Endothelial cell of umbilical vein (primary cell): ENCODE measurements around the gene TMEM151A. TPM values are rescaled to one million over a fixed set of nuclear protein-coding genes. Genes with fewer than 3 reads are reported as not detected.

Experiments
- BruUV-seq: library from RNA; stranded (reverse); fragments of 400-500 nt; replicated peaks from 2 replicates; lab custom pipeline; 2021; lab: Mats Ljungman, UMichigan
- CTCF ChIA-PET: fragments of 300-600, 350-600 bp; sonication (Branson Sonifier 250); formaldehyde crosslinking; loops from one replicate; lab custom pipeline; 2021; ENCODE audit warnings: antibody characterized with exemption, inconsistent platforms; lab: Charles Lee
- POLR2A ChIA-PET: fragments of 300-600, 350-600 bp; sonication (Branson Sonifier 250); formaldehyde crosslinking; loops from one replicate; lab custom pipeline; 2021; ENCODE audit warnings: antibody characterized with exemption, inconsistent platforms; lab: Charles Lee
- DNase-seq: peaks from one replicate; pipeline ENCODE4 v3.0.0-alpha.2; 2011; ENCODE audit warnings: low read depth, low spot score
- FAIRE-seq: peaks from 2 replicates; lab custom pipeline; 2011; peaks lifted over from hg19 to GRCh38; lab: Jason Lieb, UNC
- H2AFZ ChIP-seq: 2 replicates; pipeline ENCODE4 v1.6.0; 2012; ENCODE audit warnings: low read depth, low read length, control low read depth, inconsistent platforms
- H3K27ac ChIP-seq: 2 replicates; pipeline ENCODE4 v1.5.1; 2011; ENCODE audit warnings: low read depth, mild to moderate bottlenecking, control low read depth, low read length, moderate library complexity; ENCODE audit not compliant: insufficient read depth
- H3K27me3 ChIP-seq, 2 experiments: 2 replicates each; pipeline versions ENCODE4 v1.6.0 to v1.6.1; 2011; ENCODE audit warnings: low read length in 2 of 2, mixed read lengths in 1 of 2; ENCODE audit not compliant: control insufficient read depth in 2 of 2, insufficient read depth in 2 of 2
- H3K36me3 ChIP-seq, 2 experiments: 2 replicates in 1 of 2; 3 replicates in 1 of 2; pipeline ENCODE4 v1.5.1; 2011; ENCODE audit warnings: low read length in 2 of 2, mild to moderate bottlenecking in 1 of 2, moderate library complexity in 1 of 2; ENCODE audit not compliant: control insufficient read depth in 2 of 2, insufficient read depth in 2 of 2; ENCODE audit errors: extremely low read depth in 1 of 2
- H3K4me1 ChIP-seq: 3 replicates; pipeline ENCODE4 v1.5.1; 2011; ENCODE audit warnings: mild to moderate bottlenecking, low read length; ENCODE audit not compliant: control insufficient read depth, insufficient read depth; ENCODE audit errors: extremely low read depth
- H3K4me2 ChIP-seq: 2 replicates; pipeline ENCODE4 v1.6.1; 2011; ENCODE audit warnings: low read length, control low read depth, mixed read lengths; ENCODE audit not compliant: insufficient read depth
- H3K4me3 ChIP-seq, 3 experiments: fragments of 200-600 bp in 1 of 3; sonication (generic), shearing (Covaris generic) in 1 of 3; replicated peaks in 1 of 3; 2 replicates each; pipeline ENCODE4 v1.5.1; 2011 to 2016; ENCODE audit warnings: control low read depth in 3 of 3, low read length in 3 of 3, mild to moderate bottlenecking in 2 of 3, inconsistent platforms in 1 of 3, low read depth in 1 of 3, moderate library complexity in 1 of 3; ENCODE audit not compliant: insufficient read depth in 1 of 3
- H3K79me2 ChIP-seq: 2 replicates; pipeline ENCODE4 v1.6.0; 2012; ENCODE audit warnings: low read length, inconsistent platforms; ENCODE audit not compliant: control insufficient read depth, insufficient read depth
- H3K9ac ChIP-seq: replicated peaks from 2 replicates; pipeline ENCODE3; 2011; ENCODE audit warnings: low read length, control low read depth; ENCODE audit not compliant: insufficient read depth; ENCODE audit errors: extremely low read depth
- H3K9me1 ChIP-seq: replicated peaks from 3 replicates; pipeline ENCODE4 v1.6.0; 2011; ENCODE audit warnings: mild to moderate bottlenecking, low read length; ENCODE audit not compliant: control insufficient read depth, insufficient read depth; ENCODE audit errors: extremely low read depth
- H3K9me3 ChIP-seq: replicated peaks from 2 replicates; pipeline ENCODE4 v1.5.1; 2012; ENCODE audit warnings: low read length, inconsistent platforms; ENCODE audit not compliant: control insufficient read depth, insufficient read depth
- H4K20me1 ChIP-seq: replicated peaks from 2 replicates; pipeline ENCODE3; 2011; ENCODE audit warnings: mild to moderate bottlenecking, low read length; ENCODE audit not compliant: control insufficient read depth, insufficient read depth; ENCODE audit errors: extremely low read depth
- FOS ChIP-seq: IDR thresholded peaks from 2 replicates; pipeline ENCODE4 v1.6.1; 2011; ENCODE audit warnings: mild to moderate bottlenecking, low read length, moderate library complexity, borderline replicate concordance; ENCODE audit not compliant: insufficient read depth
- GATA2 ChIP-seq: IDR thresholded peaks from 2 replicates; pipeline ENCODE4 v1.7.0; 2011; ENCODE audit warnings: low read depth, mild to moderate bottlenecking, moderate library complexity, mixed read lengths, low read length; ENCODE audit not compliant: insufficient read length, insufficient read depth
- POLR2A ChIP-seq: IDR thresholded peaks from 2 replicates; pipeline ENCODE4 v1.6.1; 2012; ENCODE audit warnings: low read depth, mild to moderate bottlenecking, control low read depth, low read length
- dilution Hi-C: fragments of 300-500 bp; cut with MboI; formaldehyde crosslinking; loops from one replicate; pipeline ENCODE4 v1.15.0; 2019; ENCODE audit warnings: low sequenced_read_pairs; ENCODE audit not compliant: extremely low pct_ligation_motif_present
- intact Hi-C: fragments of 100-400 bp; cut with micrococcal nuclease; formaldehyde crosslinking; loops from one replicate; pipeline ENCODE4 v1.10.0; 2022
- polyA plus RNA-seq, 4 experiments: library from polyadenylated mRNA; depleted of rRNA in 3 of 4; stranded (reverse) in 3 of 4; unstranded in 1 of 4; fragments of >200 nt; gene quantifications; 2 replicates each; pipeline versions ENCODE4 v1.2.1 to v1.2.3, GENCODE V29; 2011 to 2012; ENCODE audit warnings: missing spikeins in 1 of 4
- total RNA-seq: library from RNA; stranded (reverse); gene quantifications from 2 replicates; pipeline ENCODE4 v1.2.3, GENCODE V29; 2021
- TF ChIP-seq, protein P1 (sequence below), 2 donors: IDR thresholded peaks; 1 replicate in 1 of 2; 2 replicates in 1 of 2; pipeline ENCODE4 v1.5.1; 2011; ENCODE audit warnings: low read length in 2 of 2, mild to moderate bottlenecking in 2 of 2, moderate library complexity in 2 of 2, control low read depth in 1 of 2, inconsistent platforms in 1 of 2, low read depth in 1 of 2; ENCODE audit not compliant: insufficient read depth in 1 of 2; ENCODE audit errors: extremely low read depth in 1 of 2
- TF ChIP-seq, protein P2 (sequence below): IDR thresholded peaks from 2 replicates; pipeline ENCODE4 v1.6.1; 2011; ENCODE audit not compliant: insufficient read depth, insufficient read length

TMEM151A gene
- total and polyA plus RNA-seq, 2 donors (not counting 3 experiments of a cell fraction or from before 2014, with no cell fraction given), result not detected

DNA sequence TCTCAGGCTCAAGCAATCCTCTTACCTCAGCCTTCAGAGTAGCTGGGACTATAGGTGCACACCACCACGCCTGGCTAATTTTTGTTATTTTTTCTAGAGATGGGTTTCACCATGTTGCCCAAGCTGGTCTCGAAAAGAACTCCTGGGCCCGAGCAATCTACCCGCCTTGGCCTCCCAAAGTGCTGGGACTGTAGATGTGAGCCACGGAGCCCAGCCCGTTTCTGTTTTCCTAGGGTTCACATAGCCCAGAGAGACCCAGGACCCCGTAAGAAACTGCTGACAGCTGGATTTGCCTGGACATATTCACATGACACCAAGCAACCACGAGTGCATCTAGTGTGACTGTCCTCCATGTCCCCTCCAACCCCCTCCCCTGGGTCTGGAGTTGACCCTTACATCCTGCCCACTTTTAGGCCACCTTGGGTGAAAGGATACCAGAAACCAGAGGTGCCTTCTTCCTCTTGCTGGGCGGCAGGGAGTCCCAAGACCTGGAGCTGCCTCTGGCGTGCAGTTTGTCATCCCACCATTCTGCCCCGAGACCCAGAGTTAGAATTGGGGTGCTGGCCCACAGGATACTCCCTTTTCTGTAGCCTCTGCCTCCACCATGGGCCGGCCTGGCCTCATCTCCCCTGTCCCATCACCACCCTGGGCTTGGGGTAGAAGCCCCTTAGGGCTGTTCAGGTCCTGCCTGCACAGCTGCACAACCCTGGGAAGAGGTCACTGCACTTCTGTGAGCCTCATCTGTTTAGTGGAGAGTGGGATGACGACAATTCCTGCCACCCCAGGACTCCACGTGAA lies 48.2 kb downstream of the TMEM151A start:
- Histone ChIP-seq H3K4me2 (no peak overlapping the region), H2AFZ (no peak overlapping the region), H3K9ac (no peak overlapping the region), H4K20me1 (no peaks in the 10 kb centered on the region), H3K4me1 (peaks cover 24% of the 10 kb centered on the region), H3K27me3 (no peaks in the 10 kb centered on the region), H3K9me3 (no peaks in the 10 kb centered on the region), H3K27ac (no peak overlapping the region), H3K4me3 (no peak overlapping the region), H3K79me2 (peaks cover 19% of the 10 kb centered on the region), H3K36me3 (peaks cover 0 to 23% of the 10 kb centered on the region in 2 experiments), H3K9me1 (no peaks in the 10 kb centered on the region)
- no TSS peak for BruUV-seq
- CTCF ChIA-PET, result no interaction called here
- POLR2A ChIA-PET, result no interaction called here
- intact Hi-C loops, result no loop called here
- no peak for TF ChIP-seq GATA2
- TF ChIP-seq, protein P1, sequence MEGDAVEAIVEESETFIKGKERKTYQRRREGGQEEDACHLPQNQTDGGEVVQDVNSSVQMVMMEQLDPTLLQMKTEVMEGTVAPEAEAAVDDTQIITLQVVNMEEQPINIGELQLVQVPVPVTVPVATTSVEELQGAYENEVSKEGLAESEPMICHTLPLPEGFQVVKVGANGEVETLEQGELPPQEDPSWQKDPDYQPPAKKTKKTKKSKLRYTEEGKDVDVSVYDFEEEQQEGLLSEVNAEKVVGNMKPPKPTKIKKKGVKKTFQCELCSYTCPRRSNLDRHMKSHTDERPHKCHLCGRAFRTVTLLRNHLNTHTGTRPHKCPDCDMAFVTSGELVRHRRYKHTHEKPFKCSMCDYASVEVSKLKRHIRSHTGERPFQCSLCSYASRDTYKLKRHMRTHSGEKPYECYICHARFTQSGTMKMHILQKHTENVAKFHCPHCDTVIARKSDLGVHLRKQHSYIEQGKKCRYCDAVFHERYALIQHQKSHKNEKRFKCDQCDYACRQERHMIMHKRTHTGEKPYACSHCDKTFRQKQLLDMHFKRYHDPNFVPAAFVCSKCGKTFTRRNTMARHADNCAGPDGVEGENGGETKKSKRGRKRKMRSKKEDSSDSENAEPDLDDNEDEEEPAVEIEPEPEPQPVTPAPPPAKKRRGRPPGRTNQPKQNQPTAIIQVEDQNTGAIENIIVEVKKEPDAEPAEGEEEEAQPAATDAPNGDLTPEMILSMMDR (IDR thresholded peaks at IDR 0.05; ENCODE audit: extremely low read depth in 1 of 2, insufficient read depth in 1 of 2, low read depth in 1 of 2, low read length in 2 of 2), result no peak
- TF ChIP-seq FOS, result no peak
- TF ChIP-seq, protein P2, sequence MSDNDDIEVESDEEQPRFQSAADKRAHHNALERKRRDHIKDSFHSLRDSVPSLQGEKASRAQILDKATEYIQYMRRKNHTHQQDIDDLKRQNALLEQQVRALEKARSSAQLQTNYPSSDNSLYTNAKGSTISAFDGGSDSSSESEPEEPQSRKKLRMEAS, result no peak
- no peak for TF ChIP-seq POLR2A
- FAIRE-seq, result no peak
- dilution Hi-C loops, result no loop called here
- DNase-seq, result no peak
